Gastroesophageal sphincter (tissue), 4 donors: Measurements from ENCODE around the gene AGPAT3. TPM values are rescaled to one million over a fixed set of nuclear protein-coding genes. Genes with fewer than 3 reads are reported as not detected.

Source experiments
- ATAC-seq: fragments of 150-250 bp; one replicate; pipeline ENCODE4 v1.9.1; 2016; ENCODE audit warnings: mild to moderate bottlenecking, moderate library complexity
- H3K27ac ChIP-seq, 4 donors: fragments of 200-600 bp; sonication (generic) in 3 of 4; 1 replicate in 3 of 4; 2 replicates in 1 of 4; pipeline ENCODE4 v1.5.1; 2016 to 2019
- H3K27me3 ChIP-seq: fragments of 200-600 bp; sonication (generic); one replicate; pipeline ENCODE4 v1.5.1; 2019
- H3K36me3 ChIP-seq, 2 donors: fragments of 200-600 bp; sonication (generic); one replicate each; pipeline ENCODE4 v1.5.1; 2019; ENCODE audit warnings: control low read depth in 1 of 2
- H3K4me1 ChIP-seq, 3 donors: fragments of 200-600 bp; sonication (generic); 1 replicate in 2 of 3; 2 replicates in 1 of 3; pipeline ENCODE4 v1.5.1; 2016 to 2019; ENCODE audit warnings: control low read depth in 2 of 3
- H3K4me3 ChIP-seq, 2 donors: fragments of 200-600 bp; sonication (generic); one replicate each; pipeline ENCODE4 v1.5.1; 2019; ENCODE audit warnings: mild to moderate bottlenecking in 1 of 2, moderate library complexity in 1 of 2
- H3K9me3 ChIP-seq, 3 donors: fragments of 200-600 bp; sonication (generic); one replicate each; pipeline ENCODE4 v1.5.1; 2017 to 2019; ENCODE audit warnings: control low read depth in 2 of 3
- CTCF ChIP-seq, 4 experiments: fragments of 200-600 bp in 2 of 4; fragments of 450-650 bp in 2 of 4; sonication (generic) in 1 of 4; IDR thresholded peaks; one replicate each; pipeline ENCODE4 v1.5.1; 2017 to 2019; ENCODE audit warnings: antibody characterized with exemption in 4 of 4, mild to moderate bottlenecking in 2 of 4, moderate library complexity in 2 of 4
- EP300 ChIP-seq: sonication (generic); formaldehyde crosslinking; IDR thresholded peaks from one replicate; pipeline ENCODE4 v1.6.1; 2017; ENCODE audit warnings: antibody characterized with exemption, mild to moderate bottlenecking
- POLR2A ChIP-seq, 2 donors: fragments of 450-650 bp; IDR thresholded peaks; one replicate each; pipeline ENCODE4 v1.6.1; 2017; ENCODE audit warnings: antibody characterized with exemption in 2 of 2, mild to moderate bottlenecking in 2 of 2, moderate library complexity in 1 of 2
- POLR2AphosphoS5 ChIP-seq: sonication (generic); formaldehyde crosslinking; IDR thresholded peaks from one replicate; pipeline ENCODE4 v1.6.1; 2017; ENCODE audit warnings: antibody characterized with exemption
- WGBS, 2 donors: methylation state at CpG; one replicate each; pipeline ENCODE4 v1.1.5; 2018; ENCODE audit warnings: low coverage in 1 of 2; 5-methylcytosine and 5-hydroxymethylcytosine counted together
- total RNA-seq, 4 donors: library from RNA; depleted of rRNA; stranded (reverse); fragments of >200 nt; gene quantifications; one replicate each; pipeline ENCODE4 v1.1.0, GENCODE V29; 2016

Gene AGPAT3
- 10 to 100 TPM; 27.1 to 46.9 (median 32.2) TPM for total RNA-seq

GRCh38 chr21:43864962-43865539, at the start of gene AGPAT3:
Gene AGPAT3, plus strand, starts transcription at chr21:43865223. Its CDS starts 94,459 bp downstream, at chr21:43959682.
- WGBS, 2 donors = no CpG with 5 or more reads among the region's 102 CpGs

GRCh38 chr21:43815991-43816390, 49.0 kb upstream of the AGPAT3 start:
- Histone ChIP-seq H3K27me3 (peaks cover 18% of the 10 kb centered on the region), H3K4me1 (peaks cover 0 to 17% (median 3%) of the 10 kb centered on the region in 3 donors), H3K9me3 (peaks cover 0 to 9% (median 0%) of the 10 kb centered on the region in 3 donors), H3K4me3 (no peak overlapping the region), H3K27ac (no peak overlapping the region), H3K36me3 (no peaks in the 10 kb centered on the region)
- 60 to 98% methylated on average over 2 to 7 of the region's 15 CpGs for WGBS, 2 donors
- ATAC-seq = no peak
- TF ChIP-seq POLR2AphosphoS5 = no peak
- TF ChIP-seq CTCF (IDR thresholded peaks at IDR 0.05) = no peak
- TF ChIP-seq POLR2A (IDR thresholded peaks at IDR 0.05) = no peak
- no peak for TF ChIP-seq EP300

More at GRCh38 chr21:43864962-43865539, at the start of gene AGPAT3:
- peak; percentile 58 for ATAC-seq
- H3K4me3 ChIP-seq = peak within 1 kb of the TSS; percentile 71 to 95
- no peak for TF ChIP-seq POLR2AphosphoS5
- TF ChIP-seq CTCF (IDR thresholded peaks at IDR 0.05) = no peak
- no peak for TF ChIP-seq POLR2A (IDR thresholded peaks at IDR 0.05)
- TF ChIP-seq EP300 = no peak
- peak within 1 kb of the TSS; percentile 62 to 95 (median 94) for H3K27ac ChIP-seq
- H3K27me3 ChIP-seq = no peaks in the 10 kb centered on the region
- peaks cover 0 to 3% of the 10 kb centered on the region in 2 donors for H3K36me3 ChIP-seq
- no peaks in the 10 kb centered on the region for H3K9me3 ChIP-seq
- H3K4me1 ChIP-seq = peaks cover 0 to 60% (median 19%) of the 10 kb centered on the region in 3 donors

GRCh38 chr21:43816611-43817071, 48.4 kb upstream of the AGPAT3 start:
- Histone ChIP-seq H3K9me3 (peaks cover 0 to 9% (median 0%) of the 10 kb centered on the region in 3 donors), H3K27me3 (peaks cover 18% of the 10 kb centered on the region), H3K36me3 (no peaks in the 10 kb centered on the region), H3K4me1 (peaks cover 0 to 11% (median 0%) of the 10 kb centered on the region in 3 donors), H3K27ac (no peak overlapping the region), H3K4me3 (no peak overlapping the region)
- WGBS, 2 donors = 70 to 96% methylated on average over 2 to 4 of the region's 14 CpGs
- no peak for ATAC-seq
- TF ChIP-seq POLR2AphosphoS5 (no peak), CTCF (IDR thresholded peaks at IDR 0.05) (no peak), POLR2A (IDR thresholded peaks at IDR 0.05) (no peak), EP300 (no peak)

GRCh38 chr21:43817157-43818086, 47.6 kb upstream of the AGPAT3 start:
- H3K9me3 ChIP-seq = peaks cover 0 to 9% (median 0%) of the 10 kb centered on the region in 3 donors
- no peaks in the 10 kb centered on the region for H3K36me3 ChIP-seq
- no peak for TF ChIP-seq CTCF (IDR thresholded peaks at IDR 0.05)
- TF ChIP-seq EP300 = no peak
- WGBS, 2 donors = 91% methylated on average over 4 of the region's 29 CpGs; no CpG with 5 or more reads in 1 of the 2 donors
- no peak overlapping the region for H3K27ac ChIP-seq
- ATAC-seq = no peak
- peaks cover 0 to 3% (median 0%) of the 10 kb centered on the region in 3 donors for H3K4me1 ChIP-seq
- peaks cover 18% of the 10 kb centered on the region for H3K27me3 ChIP-seq
- H3K4me3 ChIP-seq = no peak overlapping the region
